Transverse colon (tissue), 4 donors: ENCODE measurements around the gene CNDP2. TPM values are rescaled to one million over a fixed set of nuclear protein-coding genes. Genes with fewer than 3 reads are reported as not detected.

Source experiments
- DNase-seq: peaks from one replicate; pipeline ENCODE4 v3.0.0-alpha.2; 2019
- H3K27ac ChIP-seq, 4 donors: fragments of 200-600 bp; sonication (generic); 2 replicates each; pipeline ENCODE4 v1.5.1; 2016 to 2018; ENCODE audit warnings: inconsistent platforms in 4 of 4
- H3K27me3 ChIP-seq: fragments of 200-600 bp; sonication (generic); 2 replicates; pipeline ENCODE4 v1.5.1; 2017; ENCODE audit warnings: inconsistent platforms
- H3K36me3 ChIP-seq, 4 donors: fragments of 200-600 bp; sonication (generic); 2 replicates each; pipeline ENCODE4 v1.5.1; 2017 to 2019; ENCODE audit warnings: inconsistent platforms in 4 of 4
- H3K4me1 ChIP-seq, 4 donors: fragments of 200-600 bp; sonication (generic); 2 replicates each; pipeline ENCODE4 v1.5.1; 2017 to 2020; ENCODE audit warnings: inconsistent platforms in 4 of 4
- H3K4me3 ChIP-seq, 4 donors: fragments of 200-600 bp; sonication (generic); 1 replicate in 1 of 4; 2 replicates in 3 of 4; pipeline versions ENCODE4 v1.5.1 to v1.6.1; 2017 to 2019; ENCODE audit warnings: inconsistent platforms in 4 of 4
- H3K9me3 ChIP-seq, 2 donors: fragments of 200-600 bp; sonication (generic); 2 replicates each; pipeline ENCODE4 v1.5.1; 2017 to 2019; ENCODE audit warnings: inconsistent platforms in 2 of 2
- EP300 ChIP-seq: sonication (generic); formaldehyde crosslinking; IDR thresholded peaks from one replicate; pipeline ENCODE4 v1.6.1; 2017; ENCODE audit warnings: antibody characterized with exemption, low read depth
- POLR2A ChIP-seq: fragments of 450-650 bp; IDR thresholded peaks from one replicate; pipeline ENCODE4 v1.6.1; 2016; ENCODE audit warnings: antibody characterized with exemption, mild to moderate bottlenecking, moderate library complexity
- POLR2AphosphoS5 ChIP-seq, 3 donors: sonication (generic); formaldehyde crosslinking; IDR thresholded peaks; one replicate each; pipeline ENCODE4 v1.6.1; 2016; ENCODE audit warnings: antibody characterized with exemption in 3 of 3
- WGBS, 2 donors: methylation state at CpG; one replicate each; pipeline ENCODE4 v1.1.5; 2018; ENCODE audit warnings: low coverage in 1 of 2; 5-methylcytosine and 5-hydroxymethylcytosine counted together
- in situ Hi-C, 4 donors: fragments of 200-750 bp; cut with MboI; loops; one replicate each; pipeline versions ENCODE4 v1.15.0 to v1.15.1; 2017; ENCODE audit warnings: low sequenced_read_pairs in 3 of 4, low pct_ligation_motif_present in 1 of 4, low pct_unique_long_range_greater_than_20kb in 1 of 4
- intact Hi-C: fragments of 100-400 bp; cut with DNase I; formaldehyde crosslinking; loops from one replicate; pipeline ENCODE4 v1.15.1; 2023; ENCODE audit warnings: low total_unique reads
- total RNA-seq, 4 donors: library from RNA; depleted of rRNA; stranded (reverse); fragments of >200 nt; gene quantifications; one replicate each; pipeline ENCODE4 v1.1.0, GENCODE V29; 2016
- TF ChIP-seq, protein P1 (sequence below), 5 experiments: fragments of 200-600 bp in 3 of 5; fragments of 450-650 bp in 2 of 5; sonication (generic) in 3 of 5; IDR thresholded peaks; 1 replicate in 2 of 5; 2 replicates in 3 of 5; pipeline ENCODE4 v1.5.1; 2016 to 2017; ENCODE audit warnings: antibody characterized with exemption in 5 of 5, inconsistent platforms in 3 of 5, mild to moderate bottlenecking in 2 of 5, moderate library complexity in 1 of 5

CNDP2 gene
- total RNA-seq, 4 donors from 2014 or later: 143 to 284 (median 155) TPM

DNA sequence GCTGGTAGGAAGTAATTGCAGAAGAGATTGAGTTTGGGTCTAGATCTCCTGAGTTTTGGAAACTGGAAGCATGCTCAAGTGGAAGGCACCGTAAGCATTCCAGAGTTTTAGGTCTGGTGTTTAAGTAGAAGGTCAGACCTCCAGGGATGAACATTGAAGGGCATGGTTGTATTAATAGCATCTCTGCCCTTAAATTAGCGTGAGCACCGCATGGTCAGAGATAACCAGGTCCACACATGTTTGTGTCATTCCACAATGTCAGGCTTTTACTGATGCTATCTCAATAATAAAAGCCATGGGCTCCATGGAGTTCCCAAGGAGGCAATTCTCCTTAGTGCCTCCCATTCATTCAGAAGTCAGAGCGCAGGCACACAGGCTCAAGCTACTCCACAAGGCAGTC, 73.2 kb downstream of the CNDP2 start:
- H3K36me3 ChIP-seq: no peaks in the 10 kb centered on the region
- in situ Hi-C loops: loop anchor here in 3 of 4 donors (25.0 kb wide), 3 partner anchors 107 to 382 kb away; partner anchors contain the start of gene DIPK1C (in 1 of the 3)
- no peak overlapping the region for H3K27ac ChIP-seq
- WGBS, 2 donors: 89 to 90% methylated on average over 3 to 4 of the region's 4 CpGs
- intact Hi-C loops: no loop called here
- H3K4me1 ChIP-seq: peaks cover 0 to 7% (median 0%) of the 10 kb centered on the region in 4 donors
- TF ChIP-seq POLR2A (no peak), POLR2AphosphoS5 (IDR thresholded peaks at IDR 0.05) (no peak), EP300 (no peak)
- TF ChIP-seq, protein P1, sequence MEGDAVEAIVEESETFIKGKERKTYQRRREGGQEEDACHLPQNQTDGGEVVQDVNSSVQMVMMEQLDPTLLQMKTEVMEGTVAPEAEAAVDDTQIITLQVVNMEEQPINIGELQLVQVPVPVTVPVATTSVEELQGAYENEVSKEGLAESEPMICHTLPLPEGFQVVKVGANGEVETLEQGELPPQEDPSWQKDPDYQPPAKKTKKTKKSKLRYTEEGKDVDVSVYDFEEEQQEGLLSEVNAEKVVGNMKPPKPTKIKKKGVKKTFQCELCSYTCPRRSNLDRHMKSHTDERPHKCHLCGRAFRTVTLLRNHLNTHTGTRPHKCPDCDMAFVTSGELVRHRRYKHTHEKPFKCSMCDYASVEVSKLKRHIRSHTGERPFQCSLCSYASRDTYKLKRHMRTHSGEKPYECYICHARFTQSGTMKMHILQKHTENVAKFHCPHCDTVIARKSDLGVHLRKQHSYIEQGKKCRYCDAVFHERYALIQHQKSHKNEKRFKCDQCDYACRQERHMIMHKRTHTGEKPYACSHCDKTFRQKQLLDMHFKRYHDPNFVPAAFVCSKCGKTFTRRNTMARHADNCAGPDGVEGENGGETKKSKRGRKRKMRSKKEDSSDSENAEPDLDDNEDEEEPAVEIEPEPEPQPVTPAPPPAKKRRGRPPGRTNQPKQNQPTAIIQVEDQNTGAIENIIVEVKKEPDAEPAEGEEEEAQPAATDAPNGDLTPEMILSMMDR (IDR thresholded peaks at IDR 0.05): no peak
- H3K9me3 ChIP-seq: no peaks in the 10 kb centered on the region
- no peak overlapping the region for H3K4me3 ChIP-seq
- no peaks in the 10 kb centered on the region for H3K27me3 ChIP-seq
- no peak for DNase-seq

DNA sequence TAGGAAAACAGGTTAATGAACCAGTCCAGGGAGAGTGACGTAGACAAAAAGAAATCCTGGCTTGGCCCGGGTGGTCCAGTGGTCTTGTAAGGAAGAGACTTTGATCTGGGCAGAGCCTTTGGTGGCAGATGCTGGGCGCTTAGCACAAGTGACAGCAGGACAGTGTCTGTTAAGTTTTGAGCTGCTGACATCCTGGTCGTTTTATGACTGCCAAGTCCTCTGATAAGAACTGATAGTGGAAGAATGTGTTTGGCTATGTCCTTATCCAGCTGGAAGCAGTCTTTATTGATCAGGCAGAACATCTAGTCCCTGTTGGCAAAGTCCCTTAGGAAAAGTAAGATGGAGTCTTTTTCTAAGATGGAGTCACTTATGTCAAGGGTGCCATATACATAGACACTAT, 74.1 kb downstream of the CNDP2 start:
- TF ChIP-seq, protein P1 (IDR thresholded peaks at IDR 0.05): no peak
- TF ChIP-seq POLR2AphosphoS5 (IDR thresholded peaks at IDR 0.05): no peak
- TF ChIP-seq POLR2A: no peak
- no peak for TF ChIP-seq EP300
- Histone ChIP-seq H3K27me3 (no peaks in the 10 kb centered on the region), H3K9me3 (no peaks in the 10 kb centered on the region), H3K36me3 (no peaks in the 10 kb centered on the region), H3K4me3 (no peak overlapping the region), H3K27ac (no peak overlapping the region), H3K4me1 (no peaks in the 10 kb centered on the region)
- no peak for DNase-seq
- in situ Hi-C loops: loop anchor here in 3 of 4 donors (25.0 kb wide), 3 partner anchors 108 to 383 kb away; partner anchors contain the start of gene DIPK1C (in 1 of the 3)
- WGBS, 2 donors: 47 to 67% methylated on average over 1 to 4 of the region's 4 CpGs
- intact Hi-C loops: no loop called here

DNA sequence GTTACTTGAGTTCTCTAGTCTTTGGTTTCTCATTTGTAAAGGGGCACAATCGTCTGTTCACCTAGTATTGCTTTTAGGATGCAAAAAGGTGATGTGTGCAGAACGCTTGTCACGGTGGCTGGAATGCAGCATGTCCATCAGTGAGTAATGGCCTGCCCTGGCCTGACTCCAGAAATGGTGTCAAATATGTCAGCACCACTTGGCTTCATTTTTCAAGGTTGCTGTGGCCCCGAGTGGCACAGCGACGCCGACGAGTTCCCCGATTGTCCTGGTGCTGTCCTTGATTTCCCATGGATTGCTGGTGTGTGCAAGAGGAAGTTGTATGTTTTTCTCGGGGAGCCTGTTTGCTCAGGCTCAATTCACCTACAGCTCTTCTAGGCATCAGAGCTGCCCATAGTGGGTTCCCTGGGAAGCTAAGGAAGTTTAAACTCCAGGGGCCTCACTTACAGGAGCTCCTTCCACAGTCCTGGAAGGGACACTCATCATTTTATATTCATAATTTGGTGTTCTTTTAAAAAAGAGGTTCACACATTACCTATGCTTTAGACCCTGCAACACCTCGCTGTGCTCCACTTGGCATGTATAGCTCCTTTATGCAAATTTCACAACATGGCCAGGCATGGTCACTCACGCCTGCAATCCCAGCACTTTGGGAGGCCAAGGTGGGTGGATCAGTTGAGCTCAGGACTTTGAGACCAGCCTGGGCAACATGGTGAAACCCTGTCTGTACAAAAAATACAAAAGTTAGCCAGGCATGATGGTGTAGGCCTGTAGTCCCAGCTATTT, 75.9 kb downstream of the CNDP2 start:
- intact Hi-C loops (no loop called here), in situ Hi-C loops (loop anchor here in 3 of 4 donors (25.0 kb wide), 3 partner anchors 110 to 385 kb away; partner anchors contain the start of gene DIPK1C (in 1 of the 3))
- 86% methylated on average over 12 of the region's 12 CpGs; no CpG with 5 or more reads in 1 of the 2 donors for WGBS, 2 donors
- no peak for TF ChIP-seq EP300
- no peak for TF ChIP-seq POLR2A
- TF ChIP-seq POLR2AphosphoS5 (IDR thresholded peaks at IDR 0.05): no peak
- TF ChIP-seq, protein P1 (IDR thresholded peaks at IDR 0.05): no peak
- DNase-seq: no peak
- no peaks in the 10 kb centered on the region for H3K4me1 ChIP-seq
- H3K36me3 ChIP-seq: no peaks in the 10 kb centered on the region
- H3K9me3 ChIP-seq: no peaks in the 10 kb centered on the region
- H3K27me3 ChIP-seq: no peaks in the 10 kb centered on the region
- no peak overlapping the region for H3K27ac ChIP-seq
- H3K4me3 ChIP-seq: no peak overlapping the region

DNA sequence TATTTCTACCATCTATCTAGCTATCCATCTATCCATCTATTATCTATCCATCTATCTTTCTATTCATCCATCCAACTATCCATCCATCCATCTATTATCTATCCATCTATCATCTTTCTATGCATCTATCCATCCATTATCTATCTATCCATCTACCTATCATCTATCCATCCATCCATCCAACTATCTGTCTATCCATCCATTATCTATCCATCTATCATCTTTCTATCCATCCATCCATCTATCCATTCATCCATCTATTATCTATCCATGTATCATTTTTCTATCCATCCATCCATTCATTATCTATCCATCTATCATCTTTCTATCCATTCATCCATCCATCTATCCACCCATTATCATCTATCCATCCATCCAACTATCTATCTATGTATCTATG, 76.9 kb downstream of the CNDP2 start:
- no peak for DNase-seq
- in situ Hi-C loops: loop anchor here in 3 of 4 donors (25.0 kb wide), 3 partner anchors 111 to 386 kb away; partner anchors contain the start of gene DIPK1C (in 1 of the 3)
- no peak for TF ChIP-seq EP300
- TF ChIP-seq POLR2AphosphoS5 (IDR thresholded peaks at IDR 0.05): no peak
- TF ChIP-seq, protein P1 (IDR thresholded peaks at IDR 0.05): no peak
- TF ChIP-seq POLR2A: no peak
- Histone ChIP-seq H3K27ac (no peak overlapping the region), H3K4me1 (no peaks in the 10 kb centered on the region), H3K27me3 (no peaks in the 10 kb centered on the region), H3K4me3 (no peak overlapping the region), H3K9me3 (no peaks in the 10 kb centered on the region), H3K36me3 (no peaks in the 10 kb centered on the region)
- intact Hi-C loops: no loop called here

Other genes starting within 250 kb of the CNDP2 start
- gene CYB5A, start 204.4 kb upstream of the CNDP2 start, total RNA-seq: 100 to 1,000 TPM in 3 of 4 donors, 10 to 100 TPM in 1; 34.0 to 236 (median 173) TPM
- not detected for gene C18orf63, start 180.5 kb upstream of the CNDP2 start, total RNA-seq
- under 1 TPM in 2 of 4 donors, not detected in 2; 0.16 to 0.27 TPM for gene DIPK1C, start 39.1 kb upstream of the CNDP2 start, total RNA-seq
- gene CNDP1, start 38.1 kb downstream of the CNDP2 start, total RNA-seq: not detected
- gene ZNF407, start 101.5 kb downstream of the CNDP2 start, total RNA-seq: 10 to 100 TPM; 13.5 to 24.1 (median 20.1) TPM